K562 (cell line): ENCODE measurements around the gene UPK2.

Source experiments
- FOXM1 ChIP-seq, 2 experiments: fragments of 450-650 bp in 1 of 2; sonication (generic) in 1 of 2; formaldehyde crosslinking in 1 of 2; IDR thresholded peaks; 2 replicates each; pipeline versions ENCODE4 v1.6.1 to v1.9.0; 2017 to 2022; ENCODE audit warnings: low read depth in 2 of 2, mild to moderate bottlenecking in 2 of 2, missing genetic modification reagents in 1 of 2, moderate library complexity in 1 of 2
- GATAD2B ChIP-seq: fragments of 450-650 bp; IDR thresholded peaks from 2 replicates; pipeline ENCODE4 v1.6.1; 2017; ENCODE audit warnings: mild to moderate bottlenecking, borderline replicate concordance
- HMGN3 ChIP-seq: IDR thresholded peaks from 2 replicates; pipeline ENCODE4 v1.6.1; 2011; ENCODE audit warnings: borderline replicate concordance, low read depth, mild to moderate bottlenecking, mixed read lengths, low read length; ENCODE audit not compliant: insufficient read length; ENCODE audit errors: extremely low read depth
- KDM1A ChIP-seq, 2 experiments: fragments of 450-650 bp; IDR thresholded peaks; 2 replicates each; pipeline ENCODE4 v1.6.1; 2016; ENCODE audit warnings: mild to moderate bottlenecking in 2 of 2
- MAZ ChIP-seq, 2 experiments: fragments of 450-650 bp in 1 of 2; sonication (generic) in 1 of 2; formaldehyde crosslinking; IDR thresholded peaks in 1 of 2; conservative IDR thresholded peaks in 1 of 2; 2 replicates each; pipeline versions ENCODE4 v1.4.0 to v1.5.0; 2020; ENCODE audit warnings: mild to moderate bottlenecking in 1 of 2, missing genetic modification reagents in 1 of 2
- PHF8 ChIP-seq: fragments of 200-600 bp; sonication (generic); IDR thresholded peaks from 2 replicates; pipeline ENCODE4 v1.6.1; 2012; ENCODE audit warnings: mixed run types, mild to moderate bottlenecking, inconsistent platforms, low read length, moderate library complexity, borderline replicate concordance
- REST ChIP-seq, 2 experiments: fragments of 450-650 bp; formaldehyde crosslinking in 1 of 2; IDR thresholded peaks; 2 replicates each; pipeline versions ENCODE4 v1.4.0 to v1.6.1; 2014 to 2020; ENCODE audit warnings: mild to moderate bottlenecking in 2 of 2, borderline replicate concordance in 1 of 2, low read depth in 1 of 2
- SMAD4 ChIP-seq: fragments of 250-450 bp; sonication (Bioruptor Pico); conservative IDR thresholded peaks from 2 replicates; pipeline ENCODE4 v1.8.0; 2021; ENCODE audit warnings: inconsistent platforms, mild to moderate bottlenecking, moderate library complexity
- TF ChIP-seq, protein P1 (sequence below): fragments of 450-650 bp; IDR thresholded peaks from 2 replicates; pipeline ENCODE4 v1.6.1; 2016; ENCODE audit warnings: low read depth
- TF ChIP-seq, protein P2 (sequence below): fragments of 150-350 bp; conservative IDR thresholded peaks from 2 replicates; pipeline ENCODE4 v1.6.1; 2014; ENCODE audit warnings: low read length

- no peak for TF ChIP-seq KDM1A (IDR thresholded peaks at IDR 0.05)
- no peak for TF ChIP-seq FOXM1 (IDR thresholded peaks at IDR 0.05; ENCODE audit: low read depth)
- no peak for TF ChIP-seq FOXM1 (CRISPR knock-in tag; IDR thresholded peaks at IDR 0.05; ENCODE audit: low read depth)
- TF ChIP-seq PHF8, result no peak
- TF ChIP-seq GATAD2B, result no peak
- TF ChIP-seq, protein P1, sequence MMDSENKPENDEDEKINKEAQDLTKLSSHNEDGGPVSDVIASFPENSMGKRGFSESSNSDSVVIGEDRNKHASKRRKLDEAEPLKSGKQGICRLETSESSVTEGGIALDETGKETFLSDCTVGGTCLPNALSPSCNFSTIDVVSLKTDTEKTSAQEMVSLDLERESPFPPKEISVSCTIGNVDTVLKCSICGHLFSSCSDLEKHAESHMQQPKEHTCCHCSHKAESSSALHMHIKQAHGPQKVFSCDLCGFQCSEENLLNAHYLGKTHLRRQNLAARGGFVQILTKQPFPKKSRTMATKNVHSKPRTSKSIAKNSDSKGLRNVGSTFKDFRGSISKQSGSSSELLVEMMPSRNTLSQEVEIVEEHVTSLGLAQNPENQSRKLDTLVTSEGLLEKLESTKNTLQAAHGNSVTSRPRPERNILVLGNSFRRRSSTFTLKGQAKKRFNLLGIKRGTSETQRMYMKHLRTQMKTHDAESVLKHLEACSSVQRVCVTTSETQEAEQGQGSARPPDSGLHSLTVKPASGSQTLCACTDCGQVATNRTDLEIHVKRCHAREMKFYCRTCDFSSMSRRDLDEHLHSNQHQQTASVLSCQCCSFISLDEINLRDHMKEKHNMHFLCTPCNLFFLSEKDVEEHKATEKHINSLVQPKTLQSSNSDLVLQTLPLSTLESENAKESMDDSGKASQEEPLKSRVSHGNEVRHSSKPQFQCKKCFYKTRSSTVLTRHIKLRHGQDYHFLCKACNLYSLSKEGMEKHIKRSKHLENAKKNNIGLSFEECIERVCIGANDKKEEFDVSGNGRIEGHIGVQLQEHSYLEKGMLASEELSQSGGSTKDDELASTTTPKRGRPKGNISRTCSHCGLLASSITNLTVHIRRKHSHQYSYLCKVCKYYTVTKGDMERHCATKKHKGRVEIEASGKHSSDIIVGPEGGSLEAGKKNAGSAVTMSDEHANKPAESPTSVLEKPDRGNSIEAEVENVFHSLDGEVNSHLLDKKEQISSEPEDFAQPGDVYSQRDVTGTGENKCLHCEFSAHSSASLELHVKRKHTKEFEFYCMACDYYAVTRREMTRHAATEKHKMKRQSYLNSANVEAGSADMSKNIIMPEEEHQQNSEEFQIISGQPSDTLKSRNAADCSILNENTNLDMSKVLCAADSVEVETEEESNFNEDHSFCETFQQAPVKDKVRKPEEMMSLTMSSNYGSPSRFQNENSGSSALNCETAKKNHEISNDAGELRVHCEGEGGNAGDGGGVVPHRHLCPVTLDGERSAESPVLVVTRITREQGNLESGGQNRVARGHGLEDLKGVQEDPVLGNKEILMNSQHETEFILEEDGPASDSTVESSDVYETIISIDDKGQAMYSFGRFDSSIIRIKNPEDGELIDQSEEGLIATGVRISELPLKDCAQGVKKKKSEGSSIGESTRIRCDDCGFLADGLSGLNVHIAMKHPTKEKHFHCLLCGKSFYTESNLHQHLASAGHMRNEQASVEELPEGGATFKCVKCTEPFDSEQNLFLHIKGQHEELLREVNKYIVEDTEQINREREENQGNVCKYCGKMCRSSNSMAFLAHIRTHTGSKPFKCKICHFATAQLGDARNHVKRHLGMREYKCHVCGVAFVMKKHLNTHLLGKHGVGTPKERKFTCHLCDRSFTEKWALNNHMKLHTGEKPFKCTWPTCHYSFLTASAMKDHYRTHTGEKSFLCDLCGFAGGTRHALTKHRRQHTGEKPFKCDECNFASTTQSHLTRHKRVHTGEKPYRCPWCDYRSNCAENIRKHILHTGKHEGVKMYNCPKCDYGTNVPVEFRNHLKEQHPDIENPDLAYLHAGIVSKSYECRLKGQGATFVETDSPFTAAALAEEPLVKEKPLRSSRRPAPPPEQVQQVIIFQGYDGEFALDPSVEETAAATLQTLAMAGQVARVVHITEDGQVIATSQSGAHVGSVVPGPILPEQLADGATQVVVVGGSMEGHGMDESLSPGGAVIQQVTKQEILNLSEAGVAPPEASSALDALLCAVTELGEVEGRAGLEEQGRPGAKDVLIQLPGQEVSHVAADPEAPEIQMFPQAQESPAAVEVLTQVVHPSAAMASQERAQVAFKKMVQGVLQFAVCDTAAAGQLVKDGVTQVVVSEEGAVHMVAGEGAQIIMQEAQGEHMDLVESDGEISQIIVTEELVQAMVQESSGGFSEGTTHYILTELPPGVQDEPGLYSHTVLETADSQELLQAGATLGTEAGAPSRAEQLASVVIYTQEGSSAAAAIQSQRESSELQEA, result no peak
- TF ChIP-seq SMAD4, result no peak
- TF ChIP-seq, protein P2, sequence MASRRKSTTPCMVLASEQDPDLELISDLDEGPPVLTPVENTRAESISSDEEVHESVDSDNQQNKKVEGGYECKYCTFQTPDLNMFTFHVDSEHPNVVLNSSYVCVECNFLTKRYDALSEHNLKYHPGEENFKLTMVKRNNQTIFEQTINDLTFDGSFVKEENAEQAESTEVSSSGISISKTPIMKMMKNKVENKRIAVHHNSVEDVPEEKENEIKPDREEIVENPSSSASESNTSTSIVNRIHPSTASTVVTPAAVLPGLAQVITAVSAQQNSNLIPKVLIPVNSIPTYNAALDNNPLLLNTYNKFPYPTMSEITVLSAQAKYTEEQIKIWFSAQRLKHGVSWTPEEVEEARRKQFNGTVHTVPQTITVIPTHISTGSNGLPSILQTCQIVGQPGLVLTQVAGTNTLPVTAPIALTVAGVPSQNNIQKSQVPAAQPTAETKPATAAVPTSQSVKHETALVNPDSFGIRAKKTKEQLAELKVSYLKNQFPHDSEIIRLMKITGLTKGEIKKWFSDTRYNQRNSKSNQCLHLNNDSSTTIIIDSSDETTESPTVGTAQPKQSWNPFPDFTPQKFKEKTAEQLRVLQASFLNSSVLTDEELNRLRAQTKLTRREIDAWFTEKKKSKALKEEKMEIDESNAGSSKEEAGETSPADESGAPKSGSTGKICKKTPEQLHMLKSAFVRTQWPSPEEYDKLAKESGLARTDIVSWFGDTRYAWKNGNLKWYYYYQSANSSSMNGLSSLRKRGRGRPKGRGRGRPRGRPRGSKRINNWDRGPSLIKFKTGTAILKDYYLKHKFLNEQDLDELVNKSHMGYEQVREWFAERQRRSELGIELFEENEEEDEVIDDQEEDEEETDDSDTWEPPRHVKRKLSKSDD, result no peak
- TF ChIP-seq MAZ (CRISPR knock-in tag; conservative IDR thresholded peaks at IDR 0.05 in 1 of 2, IDR thresholded peaks at IDR 0.05 in 1 of 2), result no peak
- TF ChIP-seq HMGN3, result no peak
- TF ChIP-seq REST (IDR thresholded peaks at IDR 0.05; ENCODE audit: borderline replicate concordance), result no peak
- no peak for TF ChIP-seq REST (CRISPR knock-in tag; IDR thresholded peaks at IDR 0.05; ENCODE audit: low read depth)
Observed at GRCh38 chr11:118979434-118979833, 23.3 kb downstream of the UPK2 start.
